HepG2 (cell line): ENCODE data around the gene MPV17L2.

Source experiments
- KDM1A ChIP-seq: IDR thresholded peaks from 2 replicates; pipeline ENCODE4 v1.6.1; 2016; ENCODE audit warnings: missing compliant biosample characterization
- KLF11 ChIP-seq: IDR thresholded peaks from 2 replicates; pipeline ENCODE4 v1.6.1; 2016; ENCODE audit warnings: missing compliant biosample characterization
- MLX ChIP-seq: IDR thresholded peaks from 2 replicates; pipeline ENCODE4 v1.6.1; 2016

GRCh38 chr19:18197941-18198340, 4.9 kb downstream of the MPV17L2 start:
- no peak for TF ChIP-seq MLX (CRISPR knock-in tag)
- TF ChIP-seq KDM1A (CRISPR knock-in tag) = no peak
- no peak for TF ChIP-seq KLF11 (CRISPR knock-in tag)
